Daoy (cell line): ENCODE results near the gene FGGY. TPM values are rescaled to one million over a fixed set of nuclear protein-coding genes. Genes with fewer than 3 reads are reported as not detected.
"Not testable (repeated sequence)": the region's sequence is repeated elsewhere in the genome, so short reads cannot be mapped to it uniquely, and the experiment has no call there.

Experiments
- DNase-seq: peaks from one replicate; pipeline ENCODE4 v3.0.0-alpha.2; 2015; ENCODE audit warnings: low read depth
- total RNA-seq: library from RNA; depleted of rRNA; stranded (reverse); fragments of >200 nt; shearing (Covaris generic); gene quantifications from 2 replicates; pipeline ENCODE4 v1.2.3, GENCODE V29; 2014

FGGY gene
- total RNA-seq, 1 experiment from 2014 or later: 15.7 TPM

GRCh38 chr1:59732214-59732955 lies 435.5 kb downstream of the FGGY start:
- DNase-seq: no peak

- DNase-seq: no peak
Observed at GRCh38 chr1:59733443-59734141, 436.7 kb downstream of the FGGY start.

GRCh38 chr1:59735927-59736326 lies 439.0 kb downstream of the FGGY start:
- not testable (repeated sequence) for DNase-seq

- DNase-seq: no peak
Observed at GRCh38 chr1:59736744-59737143, 439.9 kb downstream of the FGGY start.

- no peak for DNase-seq
Observed at GRCh38 chr1:59737638-59738037, 440.7 kb downstream of the FGGY start.

- no peak for DNase-seq
Observed at GRCh38 chr1:59738152-59738551, 441.3 kb downstream of the FGGY start.

- no peak for DNase-seq
Observed at GRCh38 chr1:59738591-59739015, 441.7 kb downstream of the FGGY start.

GRCh38 chr1:59739111-59739510 lies 442.2 kb downstream of the FGGY start:
- DNase-seq: no peak

GRCh38 chr1:59742526-59742925 lies 445.6 kb downstream of the FGGY start:
- DNase-seq: no peak

- no peak for DNase-seq
Observed at GRCh38 chr1:59743324-59744091, 446.6 kb downstream of the FGGY start.

- DNase-seq: no peak
Observed at GRCh38 chr1:59747420-59748024, 450.6 kb downstream of the FGGY start.

- DNase-seq: no peak
Observed at GRCh38 chr1:59748123-59748522, 451.2 kb downstream of the FGGY start.

- peak; percentile 81 for DNase-seq
Observed at GRCh38 chr1:59750328-59751003, 453.6 kb downstream of the FGGY start.

- DNase-seq: no peak
Observed at GRCh38 chr1:59751004-59751395, 454.1 kb downstream of the FGGY start.

- DNase-seq: no peak
Observed at GRCh38 chr1:59751801-59752200, 454.9 kb downstream of the FGGY start.

GRCh38 chr1:59752556-59753414 lies 455.9 kb downstream of the FGGY start:
- DNase-seq: no peak

GRCh38 chr1:59755069-59755685 lies 458.3 kb downstream of the FGGY start:
- DNase-seq: no peak

GRCh38 chr1:59757197-59757747 lies 460.4 kb downstream of the FGGY start:
- DNase-seq: no peak

- DNase-seq: peak; percentile 83
Observed at GRCh38 chr1:59759156-59759925, 462.4 kb downstream of the FGGY start.
